ENCODE data around the gene CCNT2.
"Not testable (repeated sequence)": the region's sequence is repeated elsewhere in the genome, so short reads cannot be mapped to it uniquely, and the experiment has no call there.

The CCNT2 gene

GRCh38 chr2:134976074-134976702 is 57.6 kb downstream of the CCNT2 start:
- no peak for DNase-seq

GRCh38 chr2:134977104-134977503 is 58.5 kb downstream of the CCNT2 start:
- not testable (repeated sequence) for DNase-seq

- DNase-seq: no peak
These were observed 60.6 kb downstream of the CCNT2 start for GRCh38 chr2:134979221-134979620.

- no peak for DNase-seq
These were observed 62.0 kb downstream of the CCNT2 start for GRCh38 chr2:134980639-134981038.

DNA sequence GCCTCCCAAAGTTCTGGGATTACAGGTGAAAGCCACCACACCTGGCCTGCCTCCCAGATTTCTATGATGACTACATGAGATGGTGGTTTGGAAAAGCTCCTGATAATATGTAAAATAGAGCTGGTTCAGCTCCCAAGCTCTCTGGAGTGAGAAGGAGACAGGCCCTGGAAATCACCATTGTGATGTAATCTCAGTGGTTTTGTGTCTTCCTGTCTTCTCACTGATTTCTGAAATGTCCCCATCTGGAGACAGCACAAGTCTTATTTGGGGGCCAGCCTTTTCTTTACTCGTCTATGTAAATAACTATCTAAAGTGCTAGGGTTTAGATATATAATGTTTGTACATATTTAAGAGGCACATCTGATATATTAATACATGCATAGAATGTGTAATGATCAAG is 64.0 kb downstream of the CCNT2 start:
- no peak for DNase-seq

- no peak for DNase-seq
These were observed 66.4 kb downstream of the CCNT2 start for GRCh38 chr2:134985061-134985460.

DNA sequence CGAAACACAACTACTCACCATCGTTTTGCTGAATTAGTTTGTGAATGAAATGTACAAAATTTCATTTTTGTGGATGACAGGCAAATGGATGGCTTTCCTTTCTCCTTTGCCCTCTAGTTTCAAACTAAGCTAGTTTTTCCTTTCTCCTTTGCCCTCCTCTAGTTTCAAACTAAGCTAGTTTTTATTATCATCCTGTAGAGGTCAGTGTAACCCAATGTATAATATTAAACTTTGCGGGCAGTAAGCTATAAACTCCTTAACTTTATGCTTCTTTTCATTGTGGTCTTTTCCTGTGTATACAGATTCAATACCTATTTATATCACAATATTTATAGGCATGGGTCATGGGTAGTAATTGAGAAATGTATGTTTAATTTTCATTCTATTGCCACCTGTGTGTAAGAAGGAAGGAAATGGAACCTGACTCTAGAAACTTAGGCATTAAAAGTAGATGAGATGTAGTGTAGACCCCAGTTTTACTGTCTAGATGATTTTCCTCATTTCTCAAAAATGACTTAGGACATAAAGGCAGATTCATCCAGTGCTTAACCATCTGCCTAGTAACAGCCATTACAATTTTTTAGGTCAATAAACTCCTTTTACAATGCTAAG is 70.5 kb downstream of the CCNT2 start:
- DNase-seq: no peak

- DNase-seq: no peak
These were observed 80.9 kb downstream of the CCNT2 start for GRCh38 chr2:134999521-134999920.

DNA sequence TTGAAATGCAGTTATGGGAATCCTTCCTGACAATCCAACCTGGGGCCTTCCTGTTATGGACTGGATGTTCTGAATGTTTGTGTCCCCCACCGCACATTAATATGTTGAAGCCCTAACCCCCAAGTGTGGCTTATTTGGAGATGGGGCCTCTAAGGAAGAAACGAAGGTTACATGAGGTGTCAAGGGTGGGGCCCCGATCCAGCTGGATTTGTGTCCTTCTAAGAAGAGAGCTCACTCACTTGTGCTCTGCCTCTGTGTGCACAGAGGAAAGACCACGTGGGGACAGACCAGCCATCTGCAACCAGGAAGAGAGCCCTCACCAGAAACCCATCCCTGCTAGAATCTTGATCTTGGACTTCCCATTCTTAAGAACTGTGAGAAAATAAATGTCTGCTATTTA is 84.2 kb downstream of the CCNT2 start:
- DNase-seq: no peak

DNA sequence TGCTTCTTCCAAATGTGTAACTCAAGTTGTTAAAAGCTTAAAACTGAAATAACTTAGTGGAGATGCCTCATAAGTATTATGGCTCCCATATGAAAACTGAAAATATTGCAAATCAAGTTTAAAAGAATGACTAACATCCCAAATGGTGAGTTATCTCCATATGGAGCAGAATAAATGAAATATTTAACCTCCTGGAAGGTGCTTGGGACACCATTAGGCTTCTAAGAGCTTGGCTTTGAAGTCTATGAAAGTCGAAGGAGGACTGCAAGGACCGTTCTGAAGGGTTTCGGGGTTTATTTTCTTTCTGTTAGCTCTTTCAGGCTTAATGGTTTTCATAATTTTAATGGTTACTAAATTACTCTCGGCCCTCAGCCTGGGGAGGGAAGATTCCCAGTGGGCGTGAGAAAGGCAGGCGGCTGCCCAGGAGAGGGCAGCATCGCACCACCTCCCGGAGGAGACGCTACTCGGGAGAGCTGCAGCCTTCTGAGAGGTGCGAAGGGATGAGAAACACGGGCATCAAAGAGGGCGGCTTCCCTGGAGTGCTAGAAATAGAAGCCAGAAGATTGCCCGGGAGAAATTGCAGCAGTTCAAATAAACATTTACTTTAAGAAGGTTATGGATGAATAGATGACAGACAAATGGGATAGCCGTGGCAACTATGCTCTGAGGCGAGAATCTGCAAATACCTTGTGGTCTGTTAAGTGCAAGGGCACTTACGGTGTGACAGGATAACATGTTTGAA is 85.6 kb downstream of the CCNT2 start:
- peak; percentile 87 for DNase-seq

GRCh38 chr2:135005753-135006152 is 87.1 kb downstream of the CCNT2 start:
- DNase-seq: no peak

All from activated CD8-positive, alpha-beta memory T cell treated with anti-CD3 and anti-CD28 coated beads, Interleukin-2, amount 50 U/mL, for 48 hours (primary cell).